Astrocyte (in vitro differentiated cells and primary cell): Measurements from ENCODE around the gene POLN.
"Not testable (repeated sequence)": the region's sequence is repeated elsewhere in the genome, so short reads cannot be mapped to it uniquely, and the experiment has no call there.

Source experiments
- CTCF ChIP-seq: IDR thresholded peaks from 2 replicates; pipeline ENCODE4 v1.5.1; 2011; ENCODE audit warnings: low read depth, mild to moderate bottlenecking, inconsistent platforms, low read length, moderate library complexity; ENCODE audit not compliant: insufficient read depth
- EZH2 ChIP-seq: IDR thresholded peaks from 2 replicates; pipeline ENCODE4 v1.6.1; 2012; ENCODE audit warnings: mild to moderate bottlenecking, low read length, inconsistent platforms; ENCODE audit not compliant: insufficient read depth

GRCh38 chr4:2202789-2203188, 39.1 kb downstream of the POLN start:
- not testable (repeated sequence) for TF ChIP-seq CTCF, EZH2
